ENCODE results near the gene FAM117B. TPM values are rescaled to one million over a fixed set of nuclear protein-coding genes. Genes with fewer than 3 reads are reported as not detected.

FAM117B gene
- total RNA-seq, result 2.6 and 5.9 TPM in 2 replicates

DNA sequence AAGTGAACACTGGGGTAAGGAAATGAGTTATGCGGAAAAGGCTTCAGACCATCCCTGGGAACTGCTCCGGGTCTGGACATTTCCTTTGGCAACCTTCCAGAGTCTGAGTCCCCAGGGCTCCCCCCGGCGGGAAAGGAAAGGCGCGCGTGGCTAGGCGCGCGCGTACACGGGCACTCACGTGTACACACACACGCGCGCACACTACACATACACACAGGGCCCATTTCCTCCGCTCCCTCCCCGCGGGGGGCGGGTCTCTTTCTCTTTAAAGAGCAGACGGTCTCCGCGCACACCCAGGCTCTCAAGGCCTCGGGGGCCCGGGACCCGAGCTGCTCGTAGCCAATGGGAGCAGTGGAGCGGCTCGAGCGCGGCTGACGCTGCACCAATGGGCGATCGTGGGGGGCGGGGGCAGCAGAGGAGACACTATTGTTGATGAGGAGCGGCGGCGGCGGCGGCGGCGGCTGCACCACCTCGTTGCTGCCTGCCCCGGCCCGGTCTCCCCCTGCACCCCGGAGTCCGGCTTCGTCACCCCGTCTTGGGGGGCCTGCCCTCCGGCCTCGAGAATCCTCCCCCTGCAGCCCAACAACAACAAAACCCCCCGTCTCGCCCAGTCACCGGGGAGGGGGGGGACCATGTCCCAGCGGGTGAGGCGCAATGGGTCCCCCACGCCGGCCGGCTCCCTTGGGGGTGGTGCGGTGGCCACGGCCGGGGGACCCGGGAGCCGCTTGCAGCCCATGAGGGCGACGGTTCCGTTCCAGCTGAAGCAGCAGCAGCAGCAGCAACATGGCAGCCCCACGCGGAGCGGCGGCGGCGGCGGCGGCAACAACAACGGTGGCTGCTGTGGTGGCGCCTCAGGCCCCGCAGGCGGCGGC, at the start of gene FAM117B:
Gene FAM117B (plus strand): TSS at position 414 of the 872 bp plus-strand sequence. CDS start 219 bp downstream, at position 633.

Other genes starting within 250 kb of the FAM117B start
- gene ICA1L, start 236.8 kb downstream of the FAM117B start, total RNA-seq, result 1.8 and 4.9 TPM in 2 replicates